HCT116 (cell line): ENCODE measurements around the gene UTS2R. TPM values are rescaled to one million over a fixed set of nuclear protein-coding genes. Genes with fewer than 3 reads are reported as not detected.

Source experiments
- ATAC-seq: fragments of 200-7000 bp; cut with Tn5 transposase; 2 replicates; pipeline ENCODE4 v1.9.1; 2020; ENCODE audit warnings: mild to moderate bottlenecking, moderate library complexity
- BruUV-seq: library from RNA; stranded (reverse); fragments of 400-500 nt; replicated peaks from 2 replicates; lab custom pipeline; 2021; lab: Mats Ljungman, UMichigan
- CTCF ChIA-PET: fragments of 300-600 bp; sonication (Branson Sonifier 250); formaldehyde crosslinking; loops from one replicate; lab custom pipeline; 2021; ENCODE audit warnings: antibody characterized with exemption; lab: Charles Lee
- POLR2A ChIA-PET: fragments of 300-600, 350-600 bp; sonication (Branson Sonifier 250); formaldehyde crosslinking; loops from one replicate; lab custom pipeline; 2021; ENCODE audit warnings: antibody characterized with exemption; lab: Charles Lee
- RAD21 ChIA-PET, 2 experiments: fragments of 300-600 bp; sonication (Branson Sonifier 250); formaldehyde crosslinking; loops; one replicate each; lab custom pipeline; 2023; ENCODE audit warnings: low total read pairs in 2 of 2; ENCODE audit not compliant: uncharacterized antibody in 2 of 2, unreplicated experiment in 2 of 2, low non-redundant PET in 1 of 2; lab: Charles Lee
- DNase-seq: peaks from one replicate; pipeline ENCODE4 v3.0.0-alpha.2; 2010; ENCODE audit warnings: low read depth, low spot score
- H2AFZ ChIP-seq: fragments of 200-600 bp; shearing (Covaris generic), sonication (generic); 2 replicates; pipeline ENCODE4 v1.6.1; 2017; ENCODE audit warnings: low read depth, mixed run types, mixed read lengths, antibody characterized with exemption, low read length; ENCODE audit not compliant: poor library complexity, severe bottlenecking
- H3K27ac ChIP-seq: 2 replicates; pipeline ENCODE4 v1.5.1; 2012; ENCODE audit warnings: low read depth, low read length
- H3K27me3 ChIP-seq: fragments of 200-600 bp; sonication (generic); 2 replicates; pipeline ENCODE4 v1.6.1; 2016; ENCODE audit warnings: mixed run types, low read length, mixed read lengths; ENCODE audit not compliant: insufficient read depth
- H3K36me3 ChIP-seq, 2 experiments: fragments of 200-500 bp in 1 of 2; fragments of 200-600 bp in 1 of 2; sonication (Bioruptor generic) in 1 of 2; sonication (generic) in 1 of 2; 2 replicates each; pipeline versions ENCODE4 v1.5.1 to v1.6.1; 2014 to 2016; ENCODE audit warnings: low read length in 2 of 2, inconsistent platforms in 1 of 2, mixed read lengths in 1 of 2, mixed run types in 1 of 2; ENCODE audit not compliant: insufficient read depth in 2 of 2, control insufficient read depth in 1 of 2
- H3K4me1 ChIP-seq, 2 experiments: fragments of 200-600 bp in 1 of 2; sonication (generic) in 1 of 2; 2 replicates each; pipeline versions ENCODE4 v1.5.1 to v1.6.1; 2012 to 2017; ENCODE audit warnings: low read length in 2 of 2, inconsistent platforms in 1 of 2, mild to moderate bottlenecking in 1 of 2, mixed read lengths in 1 of 2, mixed run types in 1 of 2, moderate library complexity in 1 of 2; ENCODE audit not compliant: insufficient read depth in 2 of 2, control insufficient read depth in 1 of 2
- H3K4me2 ChIP-seq: fragments of 200-600 bp; sonication (generic); 2 replicates; pipeline ENCODE4 v1.6.1; 2017; ENCODE audit warnings: mixed run types, low read length, mixed read lengths
- H3K4me3 ChIP-seq, 2 experiments: fragments of 200-600 bp in 1 of 2; sonication (generic) in 1 of 2; replicated peaks in 1 of 2; 2 replicates each; pipeline ENCODE4 v1.5.1; 2011 to 2016; ENCODE audit warnings: low read length in 2 of 2, control low read depth in 1 of 2, low read depth in 1 of 2, mild to moderate bottlenecking in 1 of 2, mixed read lengths in 1 of 2, mixed run types in 1 of 2
- H3K79me2 ChIP-seq: fragments of 200-600 bp; sonication (generic); 2 replicates; pipeline ENCODE4 v1.6.1; 2017; ENCODE audit warnings: mild to moderate bottlenecking, mixed run types, low read length, moderate library complexity, mixed read lengths; ENCODE audit not compliant: insufficient read depth
- H3K9ac ChIP-seq: fragments of 200-600 bp; sonication (generic); 2 replicates; pipeline ENCODE4 v1.6.1; 2016; ENCODE audit warnings: low read length, mixed read lengths
- H3K9me2 ChIP-seq: fragments of 200-600 bp; sonication (generic), shearing (Covaris generic); 2 replicates; pipeline ENCODE4 v1.6.1; 2017; ENCODE audit warnings: mixed run types, mild to moderate bottlenecking, moderate library complexity; ENCODE audit not compliant: insufficient read depth
- H3K9me3 ChIP-seq, 2 experiments: fragments of 200-500 bp in 1 of 2; fragments of 200-600 bp in 1 of 2; sonication (Bioruptor generic) in 1 of 2; sonication (generic) in 1 of 2; 2 replicates each; pipeline ENCODE4 v1.6.1; 2014 to 2017; ENCODE audit warnings: low read length in 2 of 2, mixed read lengths in 2 of 2, inconsistent platforms in 1 of 2, low read depth in 1 of 2, mild to moderate bottlenecking in 1 of 2, mixed run types in 1 of 2, moderate library complexity in 1 of 2; ENCODE audit not compliant: control insufficient read depth in 1 of 2, insufficient read depth in 1 of 2
- H4K20me1 ChIP-seq: fragments of 200-600 bp; sonication (generic), shearing (Covaris generic); 2 replicates; pipeline ENCODE4 v1.6.1; 2017; ENCODE audit warnings: mixed run types, mild to moderate bottlenecking, moderate library complexity; ENCODE audit not compliant: insufficient read depth
- EGR1 ChIP-seq: IDR thresholded peaks from 2 replicates; pipeline ENCODE4 v1.6.1; 2012; ENCODE audit warnings: low read depth
- ELF1 ChIP-seq: IDR thresholded peaks from 2 replicates; pipeline ENCODE4 v1.6.1; 2012; ENCODE audit warnings: low read depth, borderline replicate concordance
- EZH2phosphoT487 ChIP-seq: fragments of 200-600 bp; IDR thresholded peaks from 2 replicates; pipeline ENCODE4 v1.6.1; 2018; ENCODE audit warnings: antibody characterized with exemption, borderline replicate concordance
- POLR2A ChIP-seq: IDR thresholded peaks from 2 replicates; pipeline ENCODE4 v1.7.0; 2011; ENCODE audit warnings: borderline replicate concordance; ENCODE audit not compliant: insufficient read depth, insufficient read length; ENCODE audit errors: extremely low read depth
- TCF7L2 ChIP-seq: IDR thresholded peaks from 2 replicates; pipeline ENCODE4 v1.7.0; 2011; ENCODE audit warnings: borderline replicate concordance, inconsistent platforms; ENCODE audit not compliant: insufficient read depth, insufficient read length; ENCODE audit errors: extremely low read depth
- YY1 ChIP-seq: IDR thresholded peaks from 2 replicates; pipeline ENCODE4 v1.6.1; 2011; ENCODE audit warnings: low read length, low read depth, moderate library complexity, mild to moderate bottlenecking; ENCODE audit not compliant: insufficient replicate concordance; ENCODE audit errors: extremely low read depth
- ZNF274 ChIP-seq: fragments of 200-500 bp; sonication (Bioruptor generic); IDR thresholded peaks from 2 replicates; pipeline ENCODE4 v1.6.1; 2014; ENCODE audit warnings: mild to moderate bottlenecking, low read depth, low read length, inconsistent platforms
- intact Hi-C: fragments of 100-400 bp; cut with micrococcal nuclease; formaldehyde crosslinking; loops from 2 replicates; pipeline ENCODE4 v1.10.0; 2022
- total RNA-seq: library from RNA; stranded (reverse); gene quantifications from one replicate; pipeline ENCODE4 v1.2.1, GENCODE V29; 2021; ENCODE audit not compliant: unreplicated experiment
- TF ChIP-seq, protein P1 (sequence below): IDR thresholded peaks from 2 replicates; pipeline ENCODE4 v1.6.1; 2011; ENCODE audit warnings: mild to moderate bottlenecking, low read length, moderate library complexity; ENCODE audit not compliant: insufficient replicate concordance; ENCODE audit errors: extremely low read depth
- TF ChIP-seq, protein P2 (sequence below): IDR thresholded peaks from 2 replicates; pipeline ENCODE4 v1.6.1; 2012; ENCODE audit warnings: low read depth
- TF ChIP-seq, protein P3 (sequence below): IDR thresholded peaks from 2 replicates; pipeline ENCODE4 v1.6.1; 2012

The UTS2R gene
- total RNA-seq, 1 experiment from 2014 or later: not detected

DNA sequence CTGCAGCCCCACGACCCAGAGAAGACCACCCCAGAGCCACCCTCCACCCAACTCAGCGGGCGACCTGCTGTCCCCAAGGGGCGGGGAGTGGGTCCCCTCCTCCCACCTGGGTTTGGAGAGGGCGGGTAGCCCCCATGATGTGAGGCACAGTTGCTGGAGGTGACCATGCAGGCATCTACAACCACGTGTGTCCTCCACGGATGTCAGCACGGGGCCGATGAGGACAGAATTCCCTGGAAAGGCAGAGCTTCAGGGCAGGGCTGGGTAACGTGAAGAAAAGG, 7.1 kb downstream of the UTS2R start:
- H3K36me3 ChIP-seq: no peaks in the 10 kb centered on the region
- H3K4me3 ChIP-seq: no peak overlapping the region
- H3K27ac ChIP-seq: no peak overlapping the region
- no peaks in the 10 kb centered on the region for H3K9me3 ChIP-seq
- TF ChIP-seq, protein P1, sequence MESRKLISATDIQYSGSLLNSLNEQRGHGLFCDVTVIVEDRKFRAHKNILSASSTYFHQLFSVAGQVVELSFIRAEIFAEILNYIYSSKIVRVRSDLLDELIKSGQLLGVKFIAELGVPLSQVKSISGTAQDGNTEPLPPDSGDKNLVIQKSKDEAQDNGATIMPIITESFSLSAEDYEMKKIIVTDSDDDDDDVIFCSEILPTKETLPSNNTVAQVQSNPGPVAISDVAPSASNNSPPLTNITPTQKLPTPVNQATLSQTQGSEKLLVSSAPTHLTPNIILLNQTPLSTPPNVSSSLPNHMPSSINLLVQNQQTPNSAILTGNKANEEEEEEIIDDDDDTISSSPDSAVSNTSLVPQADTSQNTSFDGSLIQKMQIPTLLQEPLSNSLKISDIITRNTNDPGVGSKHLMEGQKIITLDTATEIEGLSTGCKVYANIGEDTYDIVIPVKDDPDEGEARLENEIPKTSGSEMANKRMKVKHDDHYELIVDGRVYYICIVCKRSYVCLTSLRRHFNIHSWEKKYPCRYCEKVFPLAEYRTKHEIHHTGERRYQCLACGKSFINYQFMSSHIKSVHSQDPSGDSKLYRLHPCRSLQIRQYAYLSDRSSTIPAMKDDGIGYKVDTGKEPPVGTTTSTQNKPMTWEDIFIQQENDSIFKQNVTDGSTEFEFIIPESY: no peak
- TF ChIP-seq EZH2phosphoT487: no peak
- no peak for TF ChIP-seq ELF1
- H4K20me1 ChIP-seq: no peaks in the 10 kb centered on the region
- H2AFZ ChIP-seq: no peak overlapping the region
- no TSS peak for BruUV-seq
- ATAC-seq (no peak), DNase-seq (no peak)
- H3K9ac ChIP-seq: no peak overlapping the region
- CTCF ChIA-PET: no interaction called here
- peaks cover 0 to under 1% of the 10 kb centered on the region in 2 experiments; a peak in 1 of 4 replicates for H3K4me1 ChIP-seq
- RAD21 ChIA-PET: no interaction called here
- H3K79me2 ChIP-seq: no peaks in the 10 kb centered on the region
- H3K4me2 ChIP-seq: no peak overlapping the region
- intact Hi-C loops: no loop called here
- POLR2A ChIA-PET: no interaction called here
- H3K27me3 ChIP-seq: no peaks in the 10 kb centered on the region
- no peaks in the 10 kb centered on the region for H3K9me2 ChIP-seq

DNA sequence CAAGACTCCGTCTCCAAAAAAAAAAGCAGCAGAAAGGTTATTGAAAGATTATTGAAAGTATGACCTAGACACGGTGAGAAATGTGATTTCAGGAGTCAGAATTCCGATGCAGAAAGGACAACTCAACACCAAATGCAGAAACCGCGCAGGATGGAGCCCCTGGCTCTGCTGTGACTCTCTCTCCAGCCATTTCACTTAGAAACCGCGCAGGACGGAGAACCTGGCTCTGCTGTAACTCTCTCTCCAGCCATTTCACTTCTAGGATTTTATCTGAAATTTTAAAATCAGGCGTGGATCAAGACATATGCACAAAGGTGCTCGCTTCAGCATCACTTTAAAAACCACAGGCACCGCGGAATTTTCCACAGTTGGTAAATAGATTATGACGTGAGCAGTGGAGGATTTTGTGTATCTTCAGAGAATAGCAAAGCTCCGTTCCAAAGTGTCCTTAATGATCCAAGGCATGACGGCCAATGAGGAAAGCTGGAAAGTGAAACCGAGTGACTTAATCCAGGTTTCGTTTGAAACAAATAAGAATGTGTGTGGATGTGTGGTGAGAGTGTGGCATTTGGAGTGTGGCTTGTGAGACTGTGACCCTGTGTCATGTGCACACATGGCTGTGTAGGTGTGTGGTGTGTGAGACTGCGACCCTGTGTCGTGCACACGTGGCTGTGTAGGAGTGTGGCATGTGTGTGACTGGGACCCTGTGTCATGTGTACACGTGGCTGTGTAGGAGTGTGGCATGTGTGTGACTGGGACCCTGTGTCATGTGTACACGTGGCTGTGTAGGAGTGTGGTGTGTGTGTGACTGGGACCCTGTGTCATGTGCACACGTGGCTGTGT, 9.5 kb downstream of the UTS2R start:
- H3K9ac ChIP-seq: no peak overlapping the region
- H3K27me3 ChIP-seq: no peaks in the 10 kb centered on the region
- RAD21 ChIA-PET: no interaction called here
- DNase-seq (no peak), ATAC-seq (no peak)
- POLR2A ChIA-PET: no interaction called here
- no peak overlapping the region for H3K4me3 ChIP-seq
- H3K27ac ChIP-seq: no peak overlapping the region
- H4K20me1 ChIP-seq: no peaks in the 10 kb centered on the region
- BruUV-seq: no TSS peak
- no peaks in the 10 kb centered on the region for H3K9me3 ChIP-seq
- CTCF ChIA-PET: no interaction called here
- H3K4me2 ChIP-seq: no peak overlapping the region
- H3K9me2 ChIP-seq: no peaks in the 10 kb centered on the region
- no peaks in the 10 kb centered on the region for H3K36me3 ChIP-seq
- intact Hi-C loops: no loop called here
- peaks cover 15 to 20% of the 10 kb centered on the region in 2 experiments for H3K4me1 ChIP-seq
- H3K79me2 ChIP-seq: no peaks in the 10 kb centered on the region
- H2AFZ ChIP-seq: no peak overlapping the region
- TF ChIP-seq, protein P1: no peak
- no peak for TF ChIP-seq POLR2A
- TF ChIP-seq, protein P2, sequence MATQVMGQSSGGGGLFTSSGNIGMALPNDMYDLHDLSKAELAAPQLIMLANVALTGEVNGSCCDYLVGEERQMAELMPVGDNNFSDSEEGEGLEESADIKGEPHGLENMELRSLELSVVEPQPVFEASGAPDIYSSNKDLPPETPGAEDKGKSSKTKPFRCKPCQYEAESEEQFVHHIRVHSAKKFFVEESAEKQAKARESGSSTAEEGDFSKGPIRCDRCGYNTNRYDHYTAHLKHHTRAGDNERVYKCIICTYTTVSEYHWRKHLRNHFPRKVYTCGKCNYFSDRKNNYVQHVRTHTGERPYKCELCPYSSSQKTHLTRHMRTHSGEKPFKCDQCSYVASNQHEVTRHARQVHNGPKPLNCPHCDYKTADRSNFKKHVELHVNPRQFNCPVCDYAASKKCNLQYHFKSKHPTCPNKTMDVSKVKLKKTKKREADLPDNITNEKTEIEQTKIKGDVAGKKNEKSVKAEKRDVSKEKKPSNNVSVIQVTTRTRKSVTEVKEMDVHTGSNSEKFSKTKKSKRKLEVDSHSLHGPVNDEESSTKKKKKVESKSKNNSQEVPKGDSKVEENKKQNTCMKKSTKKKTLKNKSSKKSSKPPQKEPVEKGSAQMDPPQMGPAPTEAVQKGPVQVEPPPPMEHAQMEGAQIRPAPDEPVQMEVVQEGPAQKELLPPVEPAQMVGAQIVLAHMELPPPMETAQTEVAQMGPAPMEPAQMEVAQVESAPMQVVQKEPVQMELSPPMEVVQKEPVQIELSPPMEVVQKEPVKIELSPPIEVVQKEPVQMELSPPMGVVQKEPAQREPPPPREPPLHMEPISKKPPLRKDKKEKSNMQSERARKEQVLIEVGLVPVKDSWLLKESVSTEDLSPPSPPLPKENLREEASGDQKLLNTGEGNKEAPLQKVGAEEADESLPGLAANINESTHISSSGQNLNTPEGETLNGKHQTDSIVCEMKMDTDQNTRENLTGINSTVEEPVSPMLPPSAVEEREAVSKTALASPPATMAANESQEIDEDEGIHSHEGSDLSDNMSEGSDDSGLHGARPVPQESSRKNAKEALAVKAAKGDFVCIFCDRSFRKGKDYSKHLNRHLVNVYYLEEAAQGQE: no peak
- no peak for TF ChIP-seq ZNF274
- TF ChIP-seq YY1: no peak
- no peak for TF ChIP-seq EGR1
- TF ChIP-seq, protein P3, sequence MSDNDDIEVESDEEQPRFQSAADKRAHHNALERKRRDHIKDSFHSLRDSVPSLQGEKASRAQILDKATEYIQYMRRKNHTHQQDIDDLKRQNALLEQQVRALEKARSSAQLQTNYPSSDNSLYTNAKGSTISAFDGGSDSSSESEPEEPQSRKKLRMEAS: no peak
- TF ChIP-seq TCF7L2: no peak
